Measurements from ENCODE around the gene TMEM238L.

DNA sequence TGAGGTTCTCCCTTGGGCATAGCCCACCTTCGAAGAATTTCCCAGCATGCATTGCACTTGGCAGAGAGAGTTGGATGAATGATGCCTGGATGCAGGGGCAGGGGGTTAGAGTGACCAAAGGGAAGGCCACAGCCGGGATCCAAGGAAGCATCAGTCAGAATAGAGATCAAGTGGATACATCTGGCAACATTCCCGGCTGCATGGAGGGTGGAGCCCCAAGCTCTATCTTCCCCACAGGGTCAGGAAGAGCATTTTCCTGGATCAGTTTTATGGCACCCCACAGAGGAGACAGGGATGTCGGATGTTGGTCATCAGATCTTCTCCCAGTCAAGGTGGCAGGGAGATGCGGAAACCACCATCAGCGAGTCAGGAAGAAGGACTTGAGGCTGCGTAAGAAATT lies 21.0 kb upstream of the TMEM238L start:
- TF ChIP-seq, protein P1, sequence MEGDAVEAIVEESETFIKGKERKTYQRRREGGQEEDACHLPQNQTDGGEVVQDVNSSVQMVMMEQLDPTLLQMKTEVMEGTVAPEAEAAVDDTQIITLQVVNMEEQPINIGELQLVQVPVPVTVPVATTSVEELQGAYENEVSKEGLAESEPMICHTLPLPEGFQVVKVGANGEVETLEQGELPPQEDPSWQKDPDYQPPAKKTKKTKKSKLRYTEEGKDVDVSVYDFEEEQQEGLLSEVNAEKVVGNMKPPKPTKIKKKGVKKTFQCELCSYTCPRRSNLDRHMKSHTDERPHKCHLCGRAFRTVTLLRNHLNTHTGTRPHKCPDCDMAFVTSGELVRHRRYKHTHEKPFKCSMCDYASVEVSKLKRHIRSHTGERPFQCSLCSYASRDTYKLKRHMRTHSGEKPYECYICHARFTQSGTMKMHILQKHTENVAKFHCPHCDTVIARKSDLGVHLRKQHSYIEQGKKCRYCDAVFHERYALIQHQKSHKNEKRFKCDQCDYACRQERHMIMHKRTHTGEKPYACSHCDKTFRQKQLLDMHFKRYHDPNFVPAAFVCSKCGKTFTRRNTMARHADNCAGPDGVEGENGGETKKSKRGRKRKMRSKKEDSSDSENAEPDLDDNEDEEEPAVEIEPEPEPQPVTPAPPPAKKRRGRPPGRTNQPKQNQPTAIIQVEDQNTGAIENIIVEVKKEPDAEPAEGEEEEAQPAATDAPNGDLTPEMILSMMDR (IDR thresholded peaks at IDR 0.05; ENCODE audit: low read length) = no peak
- TF ChIP-seq EZH2 (IDR thresholded peaks at IDR 0.05; ENCODE audit: borderline replicate concordance, low read length) = no peak
